Measurements from ENCODE around the gene TRAPPC10.

- no peak for TF ChIP-seq POLR2AphosphoS5 (IDR thresholded peaks at IDR 0.05; ENCODE audit: borderline replicate concordance, low read depth, low read length)
- no peak for TF ChIP-seq FOXP2 (optimal IDR thresholded peaks at IDR 0.05; ENCODE audit: control extremely low read depth, extremely low read length, insufficient read depth)
Observed at GRCh38 chr21:44035244-44035643, 23.1 kb downstream of the TRAPPC10 start.
